Thoracic aorta (tissue), 2 donors: ENCODE results near the gene SON. TPM values are rescaled to one million over a fixed set of nuclear protein-coding genes. Genes with fewer than 3 reads are reported as not detected.

ENCODE experiments used
- ATAC-seq: fragments of 150-250 bp; one replicate; pipeline ENCODE4 v1.8.0; 2017; ENCODE audit warnings: low read depth; ENCODE audit not compliant: insufficient number of reproducible peaks, low FRiP score
- DNase-seq: peaks from one replicate; pipeline ENCODE4 v3.0.0-alpha.2; 2020; ENCODE audit warnings: low spot score
- H3K27ac ChIP-seq, 2 donors: fragments of 200-600 bp; sonication (generic); 1 replicate in 1 of 2; 2 replicates in 1 of 2; pipeline ENCODE4 v1.5.1; 2016; ENCODE audit warnings: mild to moderate bottlenecking in 2 of 2, moderate library complexity in 2 of 2
- H3K27me3 ChIP-seq: fragments of 200-600 bp; sonication (generic); replicated peaks from 2 replicates; pipeline ENCODE4 v1.6.0; 2016; ENCODE audit warnings: mild to moderate bottlenecking; ENCODE audit not compliant: insufficient read depth
- H3K36me3 ChIP-seq: fragments of 200-600 bp; sonication (generic); one replicate; pipeline ENCODE4 v1.5.1; 2016
- H3K4me1 ChIP-seq, 2 donors: fragments of 200-600 bp; sonication (generic); 1 replicate in 1 of 2; 2 replicates in 1 of 2; pipeline versions ENCODE4 v1.5.1 to v1.6.0; 2016; ENCODE audit warnings: low read depth in 2 of 2, mild to moderate bottlenecking in 1 of 2; ENCODE audit not compliant: control insufficient read depth in 1 of 2
- H3K4me3 ChIP-seq: fragments of 200-600 bp; sonication (generic); 2 replicates; pipeline ENCODE4 v1.5.1; 2016; ENCODE audit warnings: mild to moderate bottlenecking
- H3K9me3 ChIP-seq: fragments of 200-600 bp; sonication (generic); 2 replicates; pipeline ENCODE4 v1.5.1; 2016
- CTCF ChIP-seq: fragments of 200-600 bp; sonication (generic); IDR thresholded peaks from one replicate; pipeline ENCODE4 v1.5.1; 2019; ENCODE audit warnings: antibody characterized with exemption
- total RNA-seq, 2 donors: library from RNA; depleted of rRNA; stranded (reverse); fragments of >200 nt; gene quantifications; one replicate each; pipeline versions ENCODE4 v1.1.0 to v1.2.3, GENCODE V29; 2016

SON gene
- total RNA-seq, 2 donors from 2014 or later: 260 to 331 TPM

- ATAC-seq: no peak
- no peak overlapping the region for H3K4me3 ChIP-seq
- H3K9me3 ChIP-seq: no peaks in the 10 kb centered on the region
- no peak for DNase-seq
- peaks cover 10 to 28% of the 10 kb centered on the region in 2 donors for H3K4me1 ChIP-seq
- peaks cover 69% of the 10 kb centered on the region for H3K36me3 ChIP-seq
- no peak for TF ChIP-seq CTCF
- H3K27me3 ChIP-seq: no peaks in the 10 kb centered on the region
- H3K27ac ChIP-seq: no peak overlapping the region
These were observed 14.6 kb downstream of the SON start for GRCh38 chr21:33557447-33557846.

GRCh38 chr21:33558777-33559421 lies 16.1 kb downstream of the SON start:
- peaks cover 10 to 22% of the 10 kb centered on the region in 2 donors for H3K4me1 ChIP-seq

GRCh38 chr21:33559813-33560212 lies 17.0 kb downstream of the SON start:
- H3K4me3 ChIP-seq: no peak overlapping the region
- DNase-seq: no peak
- peaks cover 10 to 21% of the 10 kb centered on the region in 2 donors for H3K4me1 ChIP-seq
- H3K27ac ChIP-seq: no peak overlapping the region
- H3K9me3 ChIP-seq: no peaks in the 10 kb centered on the region
- ATAC-seq: no peak
- H3K36me3 ChIP-seq: peaks cover 59% of the 10 kb centered on the region
- H3K27me3 ChIP-seq: no peaks in the 10 kb centered on the region
- no peak for TF ChIP-seq CTCF

More at GRCh38 chr21:33558777-33559421, 16.1 kb downstream of the SON start:
- DNase-seq (no peak), ATAC-seq (no peak)
- H3K27me3 ChIP-seq: no peaks in the 10 kb centered on the region
- no peak for TF ChIP-seq CTCF
- no peak overlapping the region for H3K27ac ChIP-seq
- H3K9me3 ChIP-seq: no peaks in the 10 kb centered on the region
- H3K4me3 ChIP-seq: no peak overlapping the region
- peaks cover 64% of the 10 kb centered on the region for H3K36me3 ChIP-seq

- Histone ChIP-seq H3K9me3 (no peaks in the 10 kb centered on the region), H3K27me3 (no peaks in the 10 kb centered on the region), H3K4me3 (no peak overlapping the region), H3K36me3 (peaks cover 58% of the 10 kb centered on the region), H3K27ac (no peak overlapping the region), H3K4me1 (peaks cover 5 to 13% of the 10 kb centered on the region in 2 donors)
- no peak for DNase-seq
- TF ChIP-seq CTCF: no peak
- ATAC-seq: no peak
These were observed 18.1 kb downstream of the SON start for GRCh38 chr21:33560965-33561364.

GRCh38 chr21:33561373-33561772 lies 18.5 kb downstream of the SON start:
- no peak for ATAC-seq
- TF ChIP-seq CTCF: no peak
- H3K4me1 ChIP-seq: peaks cover under 1 to 9% of the 10 kb centered on the region in 2 donors
- no peak overlapping the region for H3K27ac ChIP-seq
- H3K9me3 ChIP-seq: no peaks in the 10 kb centered on the region
- no peak for DNase-seq
- no peak overlapping the region for H3K4me3 ChIP-seq
- H3K36me3 ChIP-seq: peaks cover 54% of the 10 kb centered on the region
- no peaks in the 10 kb centered on the region for H3K27me3 ChIP-seq
